ENCODE results near the gene ZP1. TPM values are rescaled to one million over a fixed set of nuclear protein-coding genes. Genes with fewer than 3 reads are reported as not detected.

The ZP1 gene
- total and polyA plus RNA-seq, 2 of the 4 experiments (the other 2 are of a cell fraction) = 0.18 to 1.6 TPM

DNA sequence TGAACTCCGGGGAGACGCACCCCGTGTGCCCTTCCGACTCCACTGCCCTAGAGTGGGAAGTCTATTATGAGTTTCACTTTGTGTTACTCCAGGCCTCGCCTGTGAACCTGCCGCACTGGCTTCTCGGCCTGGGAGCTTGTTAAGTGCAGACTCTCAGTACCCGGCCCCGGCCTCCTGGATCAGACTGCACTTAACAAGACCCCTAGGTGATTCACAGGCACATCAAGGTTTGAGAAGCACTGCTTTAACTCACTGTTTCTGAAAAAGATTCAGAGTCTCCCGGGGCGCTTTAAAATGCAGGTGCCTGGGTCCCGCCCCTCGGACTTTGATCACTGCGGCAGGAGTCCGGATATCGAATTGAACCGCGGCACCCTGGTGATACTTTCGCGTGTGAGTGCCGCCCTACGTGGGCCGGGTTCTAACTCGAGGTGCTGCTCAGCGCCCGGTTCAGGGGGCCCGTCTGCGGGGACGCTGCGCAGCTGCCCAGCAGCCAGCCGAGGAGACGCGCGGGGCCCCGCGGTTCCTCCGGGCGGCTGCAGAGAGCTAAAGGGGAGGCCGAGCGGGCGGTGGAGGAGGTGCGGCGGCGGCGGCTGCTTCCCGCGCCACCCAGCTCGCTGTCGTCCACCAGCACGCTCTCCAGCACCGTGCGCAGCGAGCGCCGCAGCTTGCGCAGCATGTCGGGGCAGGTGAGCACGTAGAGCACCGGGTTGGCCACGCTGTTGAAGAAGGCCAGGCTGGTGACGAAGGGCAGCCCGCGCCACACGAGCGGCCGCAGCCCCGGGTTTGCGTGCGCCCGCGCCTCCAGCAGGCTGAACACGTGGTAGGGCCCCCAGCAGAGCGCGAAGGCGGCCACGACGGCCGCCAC lies 15.0 kb upstream of the ZP1 start:
- H3K79me1 ChIP-seq (ENCODE audit: low read depth in 1 of 2, low read length in 2 of 2) = peaks cover 0 to 3% of the 10 kb centered on the region in 2 experiments; a peak in 1 of 4 replicates

More for the DNA sequence above, 15.0 kb upstream of the ZP1 start:
- Histone ChIP-seq H3K27ac (ENCODE audit: insufficient read depth, low read length) (no peak overlapping the region), H3K9me1 (ENCODE audit: insufficient read depth, low read length) (no peaks in the 10 kb centered on the region; the same call in 1 of the 2 replicates), H2BK15ac (ENCODE audit: low read depth, low read length) (no peak overlapping the region), H3K18ac (ENCODE audit: low read depth, low read length) (no peak overlapping the region), H3K4me3 (ENCODE audit: insufficient read depth, low read depth, low read length) (no peak overlapping the region), H3K4me1 (ENCODE audit: control insufficient read depth, insufficient read depth, low read length) (peaks cover 2% of the 10 kb centered on the region; the same call in 1 of the 2 replicates), H2BK120ac (ENCODE audit: low read depth, low read length) (no peak overlapping the region), H2BK20ac (ENCODE audit: low read depth, low read length) (no peak overlapping the region), H4K20me1 (ENCODE audit: insufficient read depth, low read length) (no peaks in the 10 kb centered on the region), H3K56ac (ENCODE audit: extremely low read depth, insufficient read depth, low read length) (no peak overlapping the region), H2AK9ac (replicated peaks; ENCODE audit: low read depth, low read length, poor library complexity) (no peak overlapping the region), H3K4me2 (ENCODE audit: low read depth, low read length) (no peak overlapping the region), H3K36me3 (ENCODE audit: control insufficient read depth, insufficient read depth, low read length) (peaks cover 32% of the 10 kb centered on the region), H3K14ac (replicated peaks; ENCODE audit: low read depth, low read length) (no peak overlapping the region), H4K91ac (ENCODE audit: insufficient read depth, low read depth, low read length) (no peak overlapping the region), H3K23ac (ENCODE audit: low read depth, low read length) (no peak overlapping the region), H3K4ac (ENCODE audit: low read depth, low read length) (no peak overlapping the region), H2AK5ac (ENCODE audit: low read depth, low read length) (no peak overlapping the region), H3K27me3 (ENCODE audit: control insufficient read depth, insufficient read depth, low read length) (no peaks in the 10 kb centered on the region), H3K9ac (ENCODE audit: low read depth, low read length) (no peak overlapping the region), H2AFZ (replicated peaks; ENCODE audit: low read length, poor library complexity) (peak overlapping the region; percentile 43), H2BK5ac (ENCODE audit: low read depth, low read length, poor library complexity, severe bottlenecking) (no peak overlapping the region), H3K9me3 (ENCODE audit: control insufficient read depth, insufficient read depth, low read length) (no peaks in the 10 kb centered on the region), H4K8ac (ENCODE audit: low read depth in 2 of 2, low read length in 2 of 2) (no peak overlapping the region), H4K5ac (ENCODE audit: low read depth, low read length) (no peak overlapping the region)
- ChIA-PET POLR2A (ENCODE audit: unreplicated experiment) (no interaction called here), CTCF (no interaction called here)
- 55% methylated on average over 63 of the region's 78 CpGs; no CpG with 5 or more reads in 1 of the 2 experiments for WGBS, 2 experiments (ENCODE audit: extremely low coverage in 2 of 2, insufficient read length in 1 of 2)
- intact Hi-C loops (cut with micrococcal nuclease) (no loop called here), dilution Hi-C loops (cut with HindIII; ENCODE audit: low sequenced_read_pairs, unreplicated experiment) (no loop called here), in situ Hi-C loops (cut with MboI; ENCODE audit: low sequenced_read_pairs) (no loop called here)
- no peak for DNase-seq
- ATAC-seq (ENCODE audit: low read depth) = no peak
- no TSS peak for BruUV-seq (replicated peaks)
- no peak for TF ChIP-seq SMC3 (IDR thresholded peaks at IDR 0.05; ENCODE audit: low read depth, low read length)
- no peak for TF ChIP-seq MAZ (IDR thresholded peaks at IDR 0.05; ENCODE audit: borderline replicate concordance, low read depth, low read length)
- no peak for TF ChIP-seq ELK1 (IDR thresholded peaks at IDR 0.05; ENCODE audit: borderline replicate concordance, low read depth, low read length)
- no peak for TF ChIP-seq RAD21 (IDR thresholded peaks at IDR 0.05; ENCODE audit: low read length)
- no peak for TF ChIP-seq POLR2A (IDR thresholded peaks at IDR 0.05; ENCODE audit: low read depth, low read length)
- no peak for TF ChIP-seq MAFK (IDR thresholded peaks at IDR 0.05; ENCODE audit: low read depth, low read length)
- TF ChIP-seq MXI1 (IDR thresholded peaks at IDR 0.05; ENCODE audit: borderline replicate concordance, low read depth, low read length) = no peak
- TF ChIP-seq CEBPB (IDR thresholded peaks at IDR 0.05; ENCODE audit: low read depth, low read length) = no peak
- no peak for TF ChIP-seq CHD1 (IDR thresholded peaks at IDR 0.05; ENCODE audit: low read depth, low read length)
- no peak for TF ChIP-seq CTCF (conservative IDR thresholded peaks at IDR 0.05; ENCODE audit: low read depth, low read length)
- TF ChIP-seq FOS (IDR thresholded peaks at IDR 0.05; ENCODE audit: low read depth, low read length) = no peak
- TF ChIP-seq NFE2L2 (IDR thresholded peaks at IDR 0.05; ENCODE audit: low read depth, low read length) = no peak
- no peak for TF ChIP-seq RCOR1 (IDR thresholded peaks at IDR 0.05; ENCODE audit: insufficient replicate concordance, low read length)
- no peak for TF ChIP-seq RFX5 (IDR thresholded peaks at IDR 0.05; ENCODE audit: low read depth, low read length)
